Fibroblast of the aortic adventitia (primary cell): ENCODE measurements around the gene GNA15. TPM values are rescaled to one million over a fixed set of nuclear protein-coding genes. Genes with fewer than 3 reads are reported as not detected.

Experiments
- DNase-seq: peaks from one replicate; pipeline ENCODE4 v3.0.0-alpha.2; 2010; ENCODE audit warnings: low read depth
- H3K4me3 ChIP-seq: 2 replicates; pipeline ENCODE4 v1.5.1; 2011; ENCODE audit warnings: low read depth, mild to moderate bottlenecking, control low read depth, low read length, moderate library complexity
- total RNA-seq: library from RNA; depleted of rRNA; stranded (reverse); fragments of >200 nt; gene quantifications from 2 replicates; pipeline ENCODE4 v1.2.3, GENCODE V29; 2012; ENCODE audit warnings: low replicate concordance
- TF ChIP-seq, protein P1 (sequence below): IDR thresholded peaks from 2 replicates; pipeline ENCODE4 v1.5.1; 2011; ENCODE audit warnings: mild to moderate bottlenecking, low read length, control low read depth, inconsistent platforms; ENCODE audit not compliant: insufficient read depth

GNA15 gene
- total RNA-seq, 1 donor = not detected

GRCh38 chr19:3100747-3101730 lies 34.8 kb upstream of the GNA15 start:
- TF ChIP-seq, protein P1, sequence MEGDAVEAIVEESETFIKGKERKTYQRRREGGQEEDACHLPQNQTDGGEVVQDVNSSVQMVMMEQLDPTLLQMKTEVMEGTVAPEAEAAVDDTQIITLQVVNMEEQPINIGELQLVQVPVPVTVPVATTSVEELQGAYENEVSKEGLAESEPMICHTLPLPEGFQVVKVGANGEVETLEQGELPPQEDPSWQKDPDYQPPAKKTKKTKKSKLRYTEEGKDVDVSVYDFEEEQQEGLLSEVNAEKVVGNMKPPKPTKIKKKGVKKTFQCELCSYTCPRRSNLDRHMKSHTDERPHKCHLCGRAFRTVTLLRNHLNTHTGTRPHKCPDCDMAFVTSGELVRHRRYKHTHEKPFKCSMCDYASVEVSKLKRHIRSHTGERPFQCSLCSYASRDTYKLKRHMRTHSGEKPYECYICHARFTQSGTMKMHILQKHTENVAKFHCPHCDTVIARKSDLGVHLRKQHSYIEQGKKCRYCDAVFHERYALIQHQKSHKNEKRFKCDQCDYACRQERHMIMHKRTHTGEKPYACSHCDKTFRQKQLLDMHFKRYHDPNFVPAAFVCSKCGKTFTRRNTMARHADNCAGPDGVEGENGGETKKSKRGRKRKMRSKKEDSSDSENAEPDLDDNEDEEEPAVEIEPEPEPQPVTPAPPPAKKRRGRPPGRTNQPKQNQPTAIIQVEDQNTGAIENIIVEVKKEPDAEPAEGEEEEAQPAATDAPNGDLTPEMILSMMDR = no peak
- H3K4me3 ChIP-seq = no peak overlapping the region
- DNase-seq = no peak

DNA sequence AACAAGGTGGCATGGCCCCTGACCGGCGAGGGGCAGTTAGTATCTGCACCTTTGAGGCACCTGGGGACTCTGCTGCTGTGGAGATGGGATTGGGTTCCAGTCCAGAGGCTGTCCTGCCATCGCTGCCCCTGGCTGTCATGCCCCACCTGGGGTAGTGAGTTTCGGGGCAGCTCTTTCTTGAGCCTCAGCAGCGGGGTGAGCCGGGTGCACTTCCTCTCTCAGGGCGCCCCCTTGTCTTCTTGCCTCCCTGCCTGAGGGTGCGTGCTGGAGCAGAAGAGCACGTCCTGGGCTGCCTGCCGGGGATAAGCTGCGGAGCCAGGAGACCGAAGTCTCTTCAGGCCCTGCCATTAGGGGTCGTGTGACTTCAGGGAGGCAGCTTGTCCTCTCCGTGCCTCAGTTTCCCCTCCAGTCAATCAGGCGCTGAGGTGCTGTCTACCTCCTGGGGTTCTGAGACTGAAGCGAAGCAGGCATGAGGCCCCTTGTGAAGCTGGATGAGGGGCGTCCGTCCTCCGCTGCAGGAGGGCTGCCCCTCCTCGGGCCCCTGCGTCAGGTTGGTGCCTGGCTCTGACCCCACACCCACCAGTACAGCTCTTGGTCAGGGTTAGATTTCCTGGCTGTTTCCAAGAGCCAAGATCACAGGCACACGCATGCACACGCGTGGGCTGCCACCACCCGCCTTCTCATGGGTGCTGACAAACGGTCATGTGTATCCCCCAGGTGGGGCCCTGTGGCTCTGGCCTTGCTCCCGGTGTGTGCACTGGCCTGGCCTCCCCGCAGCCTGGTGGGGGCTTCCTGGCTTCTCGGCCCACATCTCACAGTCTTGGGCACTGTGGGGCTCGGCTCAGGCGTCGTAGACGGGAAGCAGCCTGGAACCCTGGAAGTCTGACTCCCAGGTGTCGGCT lies 33.3 kb upstream of the GNA15 start:
- no peak overlapping the region for H3K4me3 ChIP-seq
- TF ChIP-seq, protein P1 = no peak
- no peak for DNase-seq

- H3K4me3 ChIP-seq = no peak overlapping the region
- DNase-seq = no peak
- TF ChIP-seq, protein P1 = no peak
Observed at GRCh38 chr19:3104708-3104983, 31.2 kb upstream of the GNA15 start.

DNA sequence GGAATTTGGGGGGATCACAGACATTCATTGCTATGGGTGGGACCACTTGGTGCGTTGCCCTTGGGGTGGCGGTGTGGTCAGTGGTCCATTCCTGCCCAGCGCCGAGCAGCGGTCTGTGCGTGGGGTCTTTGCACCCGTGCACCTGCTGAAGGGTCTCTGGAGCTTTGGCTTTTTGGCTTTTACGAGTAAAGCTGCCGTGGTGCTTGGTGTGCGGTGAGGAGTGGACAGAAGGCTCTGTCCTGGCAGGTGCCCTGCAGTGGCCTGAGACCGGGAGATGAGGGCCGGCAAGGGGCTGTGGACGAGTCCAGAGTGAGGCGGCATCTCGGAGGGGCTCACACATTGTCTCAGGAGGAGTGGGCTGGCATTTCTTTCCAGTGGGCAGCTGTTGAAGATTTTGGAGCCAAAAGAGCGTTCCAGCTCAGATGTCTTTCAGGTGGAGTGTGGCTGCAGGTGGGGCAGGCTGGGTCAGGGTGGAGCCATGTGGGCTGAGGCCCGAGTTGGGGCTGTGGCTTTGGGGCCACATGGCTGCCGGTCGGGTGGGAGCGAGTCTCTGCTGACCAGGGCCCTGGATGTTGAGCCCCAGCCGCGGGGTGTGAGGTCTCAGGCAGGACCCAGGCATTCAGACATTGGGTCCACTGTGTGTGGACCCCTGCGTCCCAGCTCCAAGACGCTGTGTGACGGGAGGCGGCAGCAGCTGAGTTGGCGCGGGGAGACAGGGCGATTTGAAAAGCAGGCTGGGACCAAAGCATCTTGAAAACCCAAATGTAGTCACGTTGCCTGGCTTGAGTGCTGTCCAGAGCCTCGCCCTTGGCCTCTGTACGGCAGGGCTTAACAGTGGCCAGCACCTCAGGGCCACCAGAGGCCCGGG lies 30.0 kb upstream of the GNA15 start:
- TF ChIP-seq, protein P1 = no peak
- no peak for DNase-seq
- H3K4me3 ChIP-seq = no peak overlapping the region

- TF ChIP-seq, protein P1 = no peak
- DNase-seq = no peak
Observed at GRCh38 chr19:3106509-3107141, 29.2 kb upstream of the GNA15 start.

GRCh38 chr19:3107658-3108057 lies 28.2 kb upstream of the GNA15 start:
- TF ChIP-seq, protein P1 = no peak
- no peak for DNase-seq
- no peak overlapping the region for H3K4me3 ChIP-seq

More at GRCh38 chr19:3106509-3107141, 29.2 kb upstream of the GNA15 start:
- no peak overlapping the region for H3K4me3 ChIP-seq
